HUES64 (cell line): Measurements from ENCODE around the gene HMG20B.

Source experiments
- H3K27ac ChIP-seq: 2 replicates; pipeline ENCODE4 v1.7.0; 2013; ENCODE audit warnings: low read depth, low read length, inconsistent platforms
- H3K27me3 ChIP-seq: 2 replicates; pipeline ENCODE4 v1.6.1; 2013; ENCODE audit warnings: mild to moderate bottlenecking, low read length; ENCODE audit not compliant: insufficient read depth
- H3K36me3 ChIP-seq: 2 replicates; pipeline ENCODE4 v1.6.1; 2013; ENCODE audit warnings: mild to moderate bottlenecking, low read length; ENCODE audit not compliant: insufficient read depth
- H3K4me1 ChIP-seq: 2 replicates; pipeline ENCODE4 v1.6.1; 2013; ENCODE audit warnings: mild to moderate bottlenecking, low read length, moderate library complexity; ENCODE audit not compliant: insufficient read depth
- H3K4me3 ChIP-seq: 2 replicates; pipeline ENCODE4 v1.5.1; 2013; ENCODE audit warnings: mild to moderate bottlenecking, low read length, moderate library complexity
- H3K9ac ChIP-seq: 2 replicates; pipeline ENCODE4 v1.6.1; 2013; ENCODE audit warnings: mild to moderate bottlenecking, low read depth, low read length
- H3K9me3 ChIP-seq: 2 replicates; pipeline ENCODE4 v1.6.1; 2013; ENCODE audit warnings: low read depth, low read length; ENCODE audit not compliant: insufficient read depth
- WGBS: fragments of 150-250, 120-280 bp; methylation state at CpG from one replicate; pipeline ENCODE4 v1.1.7; 2013; ENCODE audit warnings: missing lambda C conversion rate; 5-methylcytosine and 5-hydroxymethylcytosine counted together

HMG20B gene

DNA sequence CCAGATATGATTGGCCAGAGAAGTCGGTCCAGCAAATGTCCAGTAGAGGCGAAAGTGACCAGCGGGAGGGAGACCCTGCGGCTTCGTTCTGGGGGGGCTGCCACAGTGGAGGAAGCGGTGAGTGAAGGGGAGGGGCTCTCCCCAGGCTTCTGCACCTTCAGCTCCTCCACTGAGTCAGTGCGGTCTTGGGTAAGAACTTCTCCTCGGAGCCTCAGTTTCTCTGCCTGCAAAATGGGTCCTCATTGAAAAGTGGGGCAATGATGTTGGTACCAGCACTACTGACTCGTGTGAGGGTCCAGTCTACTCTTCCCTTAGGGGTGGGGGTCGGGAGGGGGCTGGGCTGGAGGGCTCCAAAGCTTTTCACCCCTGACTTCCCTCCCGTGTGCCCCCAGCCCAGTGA lies 16.7 kb downstream of the HMG20B start:
- no peak overlapping the region for H3K27ac ChIP-seq
- H3K36me3 ChIP-seq, result no peaks in the 10 kb centered on the region
- H3K27me3 ChIP-seq, result peaks cover 27% of the 10 kb centered on the region
- H3K4me1 ChIP-seq, result no peaks in the 10 kb centered on the region
- H3K9me3 ChIP-seq, result no peaks in the 10 kb centered on the region; the same call in 1 of the 2 replicates
- no peak overlapping the region for H3K9ac ChIP-seq
- 78% methylated on average over 11 of the region's 11 CpGs for WGBS
- H3K4me3 ChIP-seq, result no peak overlapping the region

DNA sequence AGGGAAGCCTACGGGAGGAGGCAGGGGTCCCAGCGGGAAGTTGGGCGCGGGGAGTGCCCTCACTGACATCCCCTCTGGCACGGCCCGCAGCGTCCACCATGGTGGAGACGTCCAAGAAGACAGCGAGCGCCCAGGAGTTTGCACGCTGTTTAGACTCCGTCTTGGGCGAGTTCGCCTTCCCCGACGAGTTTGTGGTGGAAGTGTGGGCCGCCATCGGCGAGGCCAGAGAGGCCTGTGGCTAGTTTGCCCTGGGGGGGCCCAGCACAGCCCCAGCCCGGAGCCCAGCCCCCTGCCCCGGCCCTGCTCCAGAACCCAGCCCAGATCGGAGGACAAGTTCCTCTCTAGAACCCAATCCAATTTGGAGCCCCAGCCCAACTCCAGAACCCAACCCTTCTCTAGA lies 17.2 kb downstream of the HMG20B start:
- no peaks in the 10 kb centered on the region for H3K4me1 ChIP-seq
- H3K9me3 ChIP-seq, result no peaks in the 10 kb centered on the region; the same call in 1 of the 2 replicates
- no peak overlapping the region for H3K4me3 ChIP-seq
- no peak overlapping the region for H3K27ac ChIP-seq
- 94% methylated on average over 22 of the region's 22 CpGs for WGBS
- H3K27me3 ChIP-seq, result peaks cover 23% of the 10 kb centered on the region
- no peak overlapping the region for H3K9ac ChIP-seq
- no peaks in the 10 kb centered on the region for H3K36me3 ChIP-seq

GRCh38 chr19:3590991-3591659 lies 18.4 kb downstream of the HMG20B start:
- H3K9ac ChIP-seq, result no peak overlapping the region
- no peak overlapping the region for H3K27ac ChIP-seq
- H3K36me3 ChIP-seq, result no peaks in the 10 kb centered on the region
- H3K27me3 ChIP-seq, result peaks cover 11% of the 10 kb centered on the region
- H3K9me3 ChIP-seq, result no peaks in the 10 kb centered on the region; the same call in 1 of the 2 replicates
- H3K4me3 ChIP-seq, result no peak overlapping the region
- WGBS, result 87% methylated on average over 8 of the region's 8 CpGs
- no peaks in the 10 kb centered on the region for H3K4me1 ChIP-seq

DNA sequence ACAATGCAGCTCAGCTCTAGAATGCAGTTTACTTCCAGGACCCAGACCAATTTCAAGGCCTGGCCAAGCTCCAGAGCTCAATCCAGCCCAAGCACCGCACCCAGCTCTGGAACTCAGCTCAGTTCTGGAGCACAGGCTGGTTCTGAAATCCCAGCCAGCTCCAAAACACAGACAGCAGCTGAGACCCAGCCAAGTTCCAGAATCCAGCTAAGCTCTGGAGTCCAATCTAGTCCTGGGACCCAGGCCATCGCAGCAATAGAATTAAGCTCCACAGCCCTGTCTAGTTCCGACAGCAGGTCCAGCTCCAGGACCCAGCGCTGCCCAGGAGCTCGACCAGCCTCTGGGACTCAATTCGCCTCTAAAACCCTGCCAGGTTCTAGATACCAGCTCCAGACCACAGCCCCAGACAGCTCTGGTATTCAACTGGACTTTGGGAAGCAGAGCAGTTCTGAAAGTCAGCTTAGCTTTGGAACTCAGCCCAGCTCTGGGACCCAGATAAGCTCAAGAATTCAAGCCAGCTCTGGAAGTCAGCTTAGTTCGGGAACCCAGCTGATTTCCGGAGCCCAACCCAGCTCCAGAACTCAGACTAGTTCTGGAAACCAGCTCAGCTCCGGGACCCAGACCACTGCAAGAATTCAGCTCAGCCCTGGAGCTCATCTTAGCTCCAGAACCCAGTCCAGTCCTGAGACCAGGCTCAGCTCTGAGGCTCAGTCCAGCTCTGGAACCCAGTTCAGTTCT lies 19.3 kb downstream of the HMG20B start:
- Histone ChIP-seq H3K4me1 (no peaks in the 10 kb centered on the region), H3K36me3 (no peaks in the 10 kb centered on the region), H3K27me3 (peaks cover 3% of the 10 kb centered on the region; the same call in 1 of the 2 replicates), H3K9me3 (no peaks in the 10 kb centered on the region; the same call in 1 of the 2 replicates), H3K9ac (no peak overlapping the region), H3K27ac (no peak overlapping the region), H3K4me3 (no peak overlapping the region)
- WGBS, result 90% methylated on average over 9 of the region's 9 CpGs

GRCh38 chr19:3593156-3593555 lies 20.4 kb downstream of the HMG20B start:
- 0 out of 2 replicates have a peak, but pooled peaks cover 2% of the 10 kb centered on the region for H3K27me3 ChIP-seq
- H3K4me3 ChIP-seq, result no peak overlapping the region
- no peak overlapping the region for H3K9ac ChIP-seq
- H3K36me3 ChIP-seq, result no peaks in the 10 kb centered on the region
- no peaks in the 10 kb centered on the region for H3K4me1 ChIP-seq
- H3K9me3 ChIP-seq, result no peaks in the 10 kb centered on the region; the same call in 1 of the 2 replicates
- 44% methylated on average over 11 of the region's 11 CpGs for WGBS
- no peak overlapping the region for H3K27ac ChIP-seq

DNA sequence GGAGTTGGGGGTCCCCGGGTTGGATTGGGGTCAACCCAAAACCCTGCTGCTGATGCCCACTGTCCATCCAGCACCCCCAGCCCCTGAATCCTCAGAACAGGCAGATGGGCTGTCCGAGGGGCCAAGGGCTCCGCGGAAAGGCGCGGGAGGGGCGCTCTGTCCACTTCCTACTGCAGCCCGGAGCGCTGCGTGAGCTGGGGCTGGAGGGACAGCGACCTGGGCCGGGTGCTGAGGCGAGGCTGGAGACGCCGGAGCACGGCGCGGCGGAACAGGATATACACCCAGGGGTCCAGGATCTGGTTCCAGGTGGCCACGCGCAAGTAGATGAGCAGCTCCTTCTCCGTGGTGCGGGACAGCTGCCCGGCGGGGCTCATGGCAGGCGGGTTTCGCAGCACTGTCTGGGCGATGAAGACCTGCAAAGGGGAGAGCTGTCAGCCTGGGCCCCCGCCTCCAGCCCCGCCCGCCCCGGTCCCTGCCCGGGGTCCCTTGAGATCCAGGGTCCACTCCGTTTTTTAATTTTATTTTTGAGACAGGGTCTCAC lies 22.8 kb downstream of the HMG20B start:
- H3K36me3 ChIP-seq, result no peaks in the 10 kb centered on the region
- H3K9ac ChIP-seq, result no peak overlapping the region
- WGBS, result 91% methylated on average over 34 of the region's 34 CpGs
- no peaks in the 10 kb centered on the region for H3K4me1 ChIP-seq
- no peaks in the 10 kb centered on the region; the same call in 1 of the 2 replicates for H3K9me3 ChIP-seq
- no peak overlapping the region for H3K27ac ChIP-seq
- H3K27me3 ChIP-seq, result 0 out of 2 replicates have a peak, but pooled peaks cover 2% of the 10 kb centered on the region
- H3K4me3 ChIP-seq, result no peak overlapping the region

DNA sequence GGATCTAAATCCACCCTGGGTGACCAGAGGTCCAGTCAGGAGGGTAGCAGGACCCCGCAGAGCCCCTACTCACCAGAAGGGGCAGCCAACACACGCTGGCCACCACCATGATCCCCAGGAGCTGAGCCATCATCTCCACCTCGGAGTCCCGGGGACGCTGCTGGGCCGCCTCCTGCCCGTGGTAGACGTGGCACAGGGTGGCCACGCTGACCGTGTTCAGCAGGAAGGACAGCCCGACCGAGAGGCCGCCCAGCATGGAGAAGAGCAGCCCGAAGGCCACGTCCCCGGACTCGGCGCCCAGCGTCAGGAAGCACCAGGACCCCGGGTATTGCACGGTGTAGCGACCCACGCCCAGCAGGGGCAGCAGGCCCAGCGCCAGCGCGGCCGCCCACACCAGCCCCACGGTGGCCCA lies 27.0 kb downstream of the HMG20B start:
- Histone ChIP-seq H3K27ac (no peak overlapping the region), H3K4me3 (no peak overlapping the region), H3K9me3 (no peaks in the 10 kb centered on the region), H3K4me1 (no peaks in the 10 kb centered on the region), H3K9ac (no peak overlapping the region), H3K36me3 (no peaks in the 10 kb centered on the region), H3K27me3 (no peaks in the 10 kb centered on the region)
- WGBS, result 90% methylated on average over 28 of the region's 28 CpGs

DNA sequence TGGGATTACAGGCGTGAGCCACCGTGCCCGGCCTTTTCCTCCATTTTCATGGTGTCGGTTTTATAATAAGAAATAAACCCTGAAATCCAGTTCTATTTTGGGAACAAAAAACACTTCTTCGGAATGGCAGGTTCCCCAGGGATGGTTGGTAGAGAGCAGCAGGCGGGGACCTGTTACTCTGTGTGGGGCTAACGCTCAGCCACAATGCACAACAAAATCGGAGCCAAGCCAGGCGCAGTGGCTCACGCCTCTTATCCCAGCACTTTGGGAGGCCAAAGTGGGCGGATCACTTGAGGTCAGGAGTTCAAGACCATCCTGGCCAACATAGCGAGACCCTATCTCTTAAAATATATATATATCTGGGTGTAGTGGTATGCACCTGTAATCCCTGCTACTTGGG lies 28.3 kb downstream of the HMG20B start:
- H3K9ac ChIP-seq, result no peak overlapping the region
- H3K27me3 ChIP-seq, result peaks cover 9% of the 10 kb centered on the region
- no peak overlapping the region for H3K4me3 ChIP-seq
- no peak overlapping the region for H3K27ac ChIP-seq
- 94% methylated on average over 11 of the region's 12 CpGs for WGBS
- H3K4me1 ChIP-seq, result no peaks in the 10 kb centered on the region
- no peaks in the 10 kb centered on the region for H3K9me3 ChIP-seq
- H3K36me3 ChIP-seq, result no peaks in the 10 kb centered on the region

DNA sequence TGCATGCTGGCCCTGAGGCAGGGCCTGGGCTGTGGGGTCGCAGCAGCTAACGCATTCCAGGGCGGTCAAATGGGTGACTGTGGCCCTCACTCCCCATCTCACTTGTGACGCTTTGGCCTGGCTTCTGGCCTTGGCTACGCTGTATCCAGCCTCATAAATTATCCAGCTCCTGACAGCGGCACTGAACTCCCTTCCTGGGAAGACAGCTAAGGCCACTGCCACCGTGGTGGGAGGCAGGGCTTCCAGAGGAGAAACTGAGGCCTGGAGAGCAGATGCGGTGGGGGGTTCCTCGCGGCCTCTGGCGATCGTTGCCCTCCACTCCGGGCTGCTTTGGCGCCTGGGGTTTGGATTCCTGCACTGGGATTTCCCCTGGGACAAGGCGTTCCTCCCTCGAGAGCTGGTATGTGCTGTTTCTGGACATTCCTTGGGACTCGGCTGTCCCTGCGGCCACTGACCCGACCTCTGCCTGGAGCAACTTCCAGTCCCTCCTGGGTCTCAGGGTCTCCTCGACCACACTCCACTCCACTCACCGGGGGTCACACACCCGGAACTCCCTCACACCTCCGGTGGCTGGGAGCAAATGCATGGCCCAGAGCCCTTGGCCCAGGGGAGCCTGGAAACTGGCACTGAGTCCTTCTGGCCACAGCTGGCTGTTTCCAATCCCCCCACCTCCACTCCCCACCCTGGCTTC lies 30.5 kb downstream of the HMG20B start:
- Histone ChIP-seq H3K4me3 (no peak overlapping the region), H3K27ac (no peak overlapping the region), H3K27me3 (peaks cover 12% of the 10 kb centered on the region), H3K9ac (no peak overlapping the region), H3K36me3 (no peaks in the 10 kb centered on the region), H3K9me3 (no peaks in the 10 kb centered on the region), H3K4me1 (peaks cover 6% of the 10 kb centered on the region; the same call in 1 of the 2 replicates)
- WGBS, result 89% methylated on average over 23 of the region's 23 CpGs

GRCh38 chr19:3604227-3604986 lies 31.7 kb downstream of the HMG20B start:
- H3K27me3 ChIP-seq, result peaks cover 12% of the 10 kb centered on the region
- no peak overlapping the region for H3K27ac ChIP-seq
- 90% methylated on average over 27 of the region's 27 CpGs for WGBS
- no peaks in the 10 kb centered on the region for H3K36me3 ChIP-seq
- H3K9ac ChIP-seq, result no peak overlapping the region
- H3K9me3 ChIP-seq, result no peaks in the 10 kb centered on the region
- no peak overlapping the region for H3K4me3 ChIP-seq
- peaks cover 8% of the 10 kb centered on the region; the same call in 1 of the 2 replicates for H3K4me1 ChIP-seq
